H9 (cell line): Measurements from ENCODE around the gene OR6K2. TPM values are rescaled to one million over a fixed set of nuclear protein-coding genes. Genes with fewer than 3 reads are reported as not detected.

Experiments used
- DNase-seq: peaks from one replicate; pipeline ENCODE4 v3.0.0-alpha.2; 2017
- H2AFZ ChIP-seq: one replicate; pipeline ENCODE4 v1.6.1; 2013; ENCODE audit warnings: mild to moderate bottlenecking, low read length, control low read depth, moderate library complexity
- H2AK5ac ChIP-seq: 2 replicates; pipeline ENCODE4 v1.6.1; 2013; ENCODE audit warnings: low read length, control low read depth, mixed read lengths; ENCODE audit not compliant: insufficient read length
- H2BK120ac ChIP-seq: one replicate; pipeline ENCODE4 v1.6.1; 2013; ENCODE audit warnings: low read depth, mild to moderate bottlenecking, low read length, control low read depth, inconsistent platforms; ENCODE audit not compliant: poor library complexity, severe bottlenecking
- H2BK12ac ChIP-seq: 2 replicates; pipeline ENCODE4 v1.6.1; 2013; ENCODE audit warnings: low read length, control low read depth, mixed read lengths, low read depth; ENCODE audit not compliant: insufficient read length
- H2BK15ac ChIP-seq: 2 replicates; pipeline ENCODE4 v1.6.1; 2013; ENCODE audit warnings: low read depth, low read length, control low read depth
- H2BK20ac ChIP-seq: one replicate; pipeline ENCODE4 v1.6.1; 2013; ENCODE audit warnings: low read depth, mild to moderate bottlenecking, low read length, control low read depth, inconsistent platforms; ENCODE audit not compliant: poor library complexity, severe bottlenecking
- H2BK5ac ChIP-seq: 2 replicates; pipeline ENCODE4 v1.6.1; 2013; ENCODE audit warnings: low read length, control low read depth, mixed read lengths; ENCODE audit not compliant: insufficient read length
- H3K14ac ChIP-seq: 2 replicates; pipeline ENCODE4 v1.6.1; 2013; ENCODE audit warnings: low read length, control low read depth; ENCODE audit not compliant: insufficient read depth
- H3K18ac ChIP-seq: 2 replicates; pipeline ENCODE4 v1.6.1; 2013; ENCODE audit warnings: low read depth, mild to moderate bottlenecking, mixed read lengths, low read length, control low read depth; ENCODE audit not compliant: insufficient read length
- H3K23ac ChIP-seq: 2 replicates; pipeline ENCODE4 v1.6.1; 2013; ENCODE audit warnings: low read length, control low read depth, mixed read lengths, low read depth; ENCODE audit not compliant: insufficient read length
- H3K23me2 ChIP-seq: 2 replicates; pipeline ENCODE4 v1.6.1; 2013; ENCODE audit warnings: low read depth, mild to moderate bottlenecking, mixed read lengths, low read length, control low read depth; ENCODE audit not compliant: insufficient read length, poor library complexity, severe bottlenecking
- H3K27ac ChIP-seq: 2 replicates; pipeline ENCODE4 v1.5.1; 2013; ENCODE audit warnings: low read length, control low read depth, mixed read lengths, low read depth; ENCODE audit not compliant: insufficient read length
- H3K27me3 ChIP-seq: 2 replicates; pipeline ENCODE4 v1.6.1; 2013; ENCODE audit warnings: low read length, control low read depth, inconsistent platforms; ENCODE audit not compliant: insufficient read depth
- H3K4ac ChIP-seq: 2 replicates; pipeline ENCODE4 v1.6.1; 2013; ENCODE audit warnings: low read depth, mild to moderate bottlenecking, control low read depth, inconsistent platforms, low read length, moderate library complexity
- H3K4me1 ChIP-seq: 2 replicates; pipeline ENCODE4 v1.6.1; 2013; ENCODE audit warnings: low read length, control low read depth, inconsistent platforms; ENCODE audit not compliant: insufficient read depth
- H3K4me2 ChIP-seq: 2 replicates; pipeline ENCODE4 v1.6.1; 2013; ENCODE audit warnings: low read length, control low read depth, mixed read lengths; ENCODE audit not compliant: insufficient read length, insufficient read depth
- H3K56ac ChIP-seq: 2 replicates; pipeline ENCODE4 v1.6.1; 2013; ENCODE audit warnings: low read depth, mild to moderate bottlenecking, mixed read lengths, low read length, control low read depth; ENCODE audit not compliant: insufficient read length
- H3K79me1 ChIP-seq: 2 replicates; pipeline ENCODE4 v1.6.1; 2013; ENCODE audit warnings: low read depth, mild to moderate bottlenecking, moderate library complexity, low read length, control low read depth, inconsistent platforms; ENCODE audit not compliant: insufficient read depth, poor library complexity, severe bottlenecking
- H3K79me2 ChIP-seq: 2 replicates; pipeline ENCODE4 v1.6.1; 2013; ENCODE audit warnings: low read length, control low read depth, inconsistent platforms; ENCODE audit not compliant: insufficient read depth
- H3K9ac ChIP-seq: 2 replicates; pipeline ENCODE4 v1.6.1; 2013; ENCODE audit warnings: low read length, control low read depth, mixed read lengths; ENCODE audit not compliant: insufficient read length; ENCODE audit errors: extremely low read depth
- H3K9me3 ChIP-seq: one replicate; pipeline ENCODE4 v1.6.1; 2013; ENCODE audit warnings: low read depth, low read length, inconsistent platforms; ENCODE audit not compliant: control insufficient read depth
- H3T11ph ChIP-seq: one replicate; pipeline ENCODE4 v1.6.1; 2013; ENCODE audit warnings: mild to moderate bottlenecking, low read length, control low read depth, inconsistent platforms
- H4K20me1 ChIP-seq: one replicate; pipeline ENCODE4 v1.6.1; 2013; ENCODE audit not compliant: control insufficient read depth, insufficient read length, insufficient read depth
- H4K5ac ChIP-seq: 2 replicates; pipeline ENCODE4 v1.6.1; 2013; ENCODE audit warnings: low read depth, mild to moderate bottlenecking, mixed read lengths, low read length, control low read depth; ENCODE audit not compliant: insufficient read length
- H4K8ac ChIP-seq: replicated peaks from 2 replicates; pipeline ENCODE4 v1.6.1; 2013; ENCODE audit warnings: low read length, control low read depth, mixed read lengths, low read depth; ENCODE audit not compliant: insufficient read length
- H4K91ac ChIP-seq: 2 replicates; pipeline ENCODE4 v1.6.1; 2013; ENCODE audit warnings: low read depth, mild to moderate bottlenecking, moderate library complexity, mixed read lengths, low read length, control low read depth; ENCODE audit not compliant: insufficient read length
- H3K27ac Mint-ChIP-seq, 3 experiments: 2 replicates in 2 of 3; 3 replicates in 1 of 3; pipeline ENCODE4 v1.8.0; 2020 to 2021; ENCODE audit warnings: mixed read lengths in 3 of 3, mild to moderate bottlenecking in 1 of 3, moderate library complexity in 1 of 3
- H3K27me3 Mint-ChIP-seq: 2 replicates; pipeline ENCODE4 v1.8.0; 2021; ENCODE audit warnings: low read depth, mild to moderate bottlenecking, moderate library complexity, mixed read lengths
- H3K36me3 Mint-ChIP-seq, 3 experiments: 2 replicates in 2 of 3; 3 replicates in 1 of 3; pipeline ENCODE4 v1.8.0; 2020 to 2021; ENCODE audit warnings: low read depth in 3 of 3, mixed read lengths in 3 of 3; ENCODE audit not compliant: insufficient read depth in 1 of 3
- H3K4me1 Mint-ChIP-seq, 2 experiments: 2 replicates each; pipeline ENCODE4 v1.8.0; 2020; ENCODE audit warnings: mixed read lengths in 2 of 2
- H3K4me3 Mint-ChIP-seq, 2 experiments: 2 replicates in 1 of 2; 3 replicates in 1 of 2; pipeline ENCODE4 v1.8.0; 2020 to 2021; ENCODE audit warnings: mild to moderate bottlenecking in 2 of 2, mixed read lengths in 2 of 2, moderate library complexity in 1 of 2
- H3K9me3 Mint-ChIP-seq, 2 experiments: 2 replicates in 1 of 2; 3 replicates in 1 of 2; pipeline ENCODE4 v1.8.0; 2020; ENCODE audit warnings: mild to moderate bottlenecking in 2 of 2, mixed read lengths in 2 of 2, moderate library complexity in 1 of 2
- total RNA-seq: library from RNA; stranded (reverse); gene quantifications from 2 replicates; pipeline ENCODE4 v1.2.1, GENCODE V29; 2021
- TF ChIP-seq, protein P1 (sequence below): fragments of 200-600 bp; sonication (generic); conservative IDR thresholded peaks from 3 replicates; pipeline ENCODE4 v1.8.0; 2021; ENCODE audit warnings: antibody characterized with exemption, mild to moderate bottlenecking

OR6K2 gene
- total RNA-seq, 1 experiment from 2014 or later, result not detected

DNA sequence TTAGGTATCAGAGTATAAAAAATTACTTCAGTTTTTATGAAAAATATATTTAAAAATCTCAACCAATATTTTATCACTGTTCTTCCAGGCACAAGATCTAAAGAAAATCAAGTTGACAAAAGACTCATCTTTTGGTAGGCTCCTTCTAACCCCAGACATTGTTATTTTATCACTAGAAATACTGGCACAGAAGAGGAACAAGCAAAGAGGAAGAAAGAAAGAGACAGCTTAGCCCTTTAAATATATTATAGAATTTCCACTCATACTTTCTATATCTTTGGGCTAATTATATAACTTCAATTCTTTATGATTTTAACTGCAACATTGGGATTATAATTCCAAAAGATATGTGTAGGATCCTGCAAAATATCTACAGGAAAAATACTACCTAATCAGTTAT is 46.4 kb downstream of the OR6K2 start:
- H3K79me1 ChIP-seq, result no peaks in the 10 kb centered on the region
- Mint-ChIP-seq H3K4me3 (no peak overlapping the region), H3K4me1 (no peaks in the 10 kb centered on the region), H3K9me3 (no peaks in the 10 kb centered on the region), H3K36me3 (no peaks in the 10 kb centered on the region), H3K27ac (no peak overlapping the region), H3K27me3 (no peaks in the 10 kb centered on the region)
- no peaks in the 10 kb centered on the region; the same call in 1 of the 2 replicates for H3K27me3 ChIP-seq
- no peak overlapping the region for H3T11ph ChIP-seq
- no peak overlapping the region for H3K56ac ChIP-seq
- H3K79me2 ChIP-seq, result no peaks in the 10 kb centered on the region
- H3K23me2 ChIP-seq, result no peaks in the 10 kb centered on the region
- no peak overlapping the region for H2BK20ac ChIP-seq
- no peak overlapping the region for H4K8ac ChIP-seq
- H2BK15ac ChIP-seq, result no peak overlapping the region
- no peak overlapping the region for H3K4ac ChIP-seq
- no peak overlapping the region for H3K9ac ChIP-seq
- H3K23ac ChIP-seq, result no peak overlapping the region
- H4K91ac ChIP-seq, result no peak overlapping the region
- H3K14ac ChIP-seq, result no peak overlapping the region
- H4K5ac ChIP-seq, result no peak overlapping the region
- H2AK5ac ChIP-seq, result no peak overlapping the region
- no peaks in the 10 kb centered on the region for H3K9me3 ChIP-seq
- no peak overlapping the region for H2BK5ac ChIP-seq
- no peak overlapping the region for H3K18ac ChIP-seq
- no peak overlapping the region for H2BK12ac ChIP-seq
- H3K27ac ChIP-seq, result no peak overlapping the region
- H2AFZ ChIP-seq, result no peak overlapping the region
- no peaks in the 10 kb centered on the region; the same call in 1 of the 2 replicates for H3K4me1 ChIP-seq
- H2BK120ac ChIP-seq, result no peak overlapping the region
- H4K20me1 ChIP-seq, result no peaks in the 10 kb centered on the region
- no peak overlapping the region for H3K4me2 ChIP-seq
- TF ChIP-seq, protein P1, sequence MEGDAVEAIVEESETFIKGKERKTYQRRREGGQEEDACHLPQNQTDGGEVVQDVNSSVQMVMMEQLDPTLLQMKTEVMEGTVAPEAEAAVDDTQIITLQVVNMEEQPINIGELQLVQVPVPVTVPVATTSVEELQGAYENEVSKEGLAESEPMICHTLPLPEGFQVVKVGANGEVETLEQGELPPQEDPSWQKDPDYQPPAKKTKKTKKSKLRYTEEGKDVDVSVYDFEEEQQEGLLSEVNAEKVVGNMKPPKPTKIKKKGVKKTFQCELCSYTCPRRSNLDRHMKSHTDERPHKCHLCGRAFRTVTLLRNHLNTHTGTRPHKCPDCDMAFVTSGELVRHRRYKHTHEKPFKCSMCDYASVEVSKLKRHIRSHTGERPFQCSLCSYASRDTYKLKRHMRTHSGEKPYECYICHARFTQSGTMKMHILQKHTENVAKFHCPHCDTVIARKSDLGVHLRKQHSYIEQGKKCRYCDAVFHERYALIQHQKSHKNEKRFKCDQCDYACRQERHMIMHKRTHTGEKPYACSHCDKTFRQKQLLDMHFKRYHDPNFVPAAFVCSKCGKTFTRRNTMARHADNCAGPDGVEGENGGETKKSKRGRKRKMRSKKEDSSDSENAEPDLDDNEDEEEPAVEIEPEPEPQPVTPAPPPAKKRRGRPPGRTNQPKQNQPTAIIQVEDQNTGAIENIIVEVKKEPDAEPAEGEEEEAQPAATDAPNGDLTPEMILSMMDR, result no peak
- no peak for DNase-seq
